Sigmoid colon (tissue), 7 donors: ENCODE data around the gene SPTLC1. TPM values are rescaled to one million over a fixed set of nuclear protein-coding genes. Genes with fewer than 3 reads are reported as not detected.

ENCODE experiments used
- DNase-seq: peaks from one replicate; pipeline ENCODE4 v3.0.0-alpha.2; 2019
- H3K27ac ChIP-seq, 4 donors: fragments of 200-600 bp; sonication (generic); one replicate each; pipeline ENCODE4 v1.5.1; 2016 to 2019; ENCODE audit warnings: mild to moderate bottlenecking in 1 of 4
- H3K27me3 ChIP-seq, 3 donors: fragments of 200-600 bp; sonication (generic); one replicate each; pipeline ENCODE4 v1.5.1; 2019; ENCODE audit warnings: mild to moderate bottlenecking in 1 of 3
- H3K36me3 ChIP-seq, 4 donors: fragments of 200-600 bp; sonication (generic); one replicate each; pipeline ENCODE4 v1.5.1; 2016 to 2019
- H3K4me1 ChIP-seq, 4 donors: fragments of 200-600 bp; sonication (generic); one replicate each; pipeline ENCODE4 v1.5.1; 2017 to 2019
- H3K4me3 ChIP-seq, 4 donors: fragments of 200-600 bp; sonication (generic); one replicate each; pipeline ENCODE4 v1.5.1; 2017 to 2019; ENCODE audit warnings: mild to moderate bottlenecking in 2 of 4, moderate library complexity in 1 of 4
- H3K9me3 ChIP-seq, 4 donors: fragments of 200-600 bp in 3 of 4; sonication (generic) in 3 of 4; one replicate each; pipeline versions ENCODE4 v1.5.1 to v1.6.1; 2013 to 2019
- CTCF ChIP-seq, 4 experiments: fragments of 450-650 bp in 3 of 4; fragments of 200-600 bp in 1 of 4; IDR thresholded peaks; one replicate each; pipeline ENCODE4 v1.5.1; 2016 to 2019; ENCODE audit warnings: antibody characterized with exemption in 4 of 4, mild to moderate bottlenecking in 3 of 4, moderate library complexity in 2 of 4
- EP300 ChIP-seq, 4 donors: sonication (generic); formaldehyde crosslinking; IDR thresholded peaks; one replicate each; pipeline ENCODE4 v1.6.1; 2017; ENCODE audit warnings: antibody characterized with exemption in 4 of 4
- POLR2A ChIP-seq, 2 donors: fragments of 450-650 bp; IDR thresholded peaks; one replicate each; pipeline ENCODE4 v1.6.1; 2016; ENCODE audit warnings: antibody characterized with exemption in 2 of 2, mild to moderate bottlenecking in 2 of 2, moderate library complexity in 2 of 2
- POLR2AphosphoS5 ChIP-seq, 4 donors: sonication (generic); formaldehyde crosslinking; IDR thresholded peaks; one replicate each; pipeline ENCODE4 v1.6.1; 2017; ENCODE audit warnings: antibody characterized with exemption in 4 of 4
- WGBS, 2 donors: extraction: QIAGEN DNeasy Blood & Tissue Kit; methylation state at CpG; one replicate each; pipeline ENCODE4 v1.1.7; 2013; 5-methylcytosine and 5-hydroxymethylcytosine counted together
- intact Hi-C: fragments of 100-400 bp; cut with DNase I; formaldehyde crosslinking; loops from one replicate; pipeline ENCODE4 v1.15.1; 2023
- polyA plus RNA-seq, 3 donors: library from polyadenylated mRNA; stranded (reverse); fragments of 200-250 nt; gene quantifications; one replicate each; pipeline ENCODE4 v1.2.3, GENCODE V29; 2013
- total RNA-seq, 4 donors: library from RNA; depleted of rRNA; stranded (reverse); fragments of >200 nt; gene quantifications; one replicate each; pipeline ENCODE4 v1.1.0, GENCODE V29; 2016
- donor health status: healthy with polysubstance abuse.
- donor health status: Bipolar disorder and iron deficiency.
- donor health status: healthy.

SPTLC1 gene
- total and polyA plus RNA-seq, 7 donors: 10.2 to 75.4 (median 55.0) TPM

- H3K4me3 ChIP-seq: no peak overlapping the region
- TF ChIP-seq CTCF (IDR thresholded peaks at IDR 0.05) (no peak), EP300 (IDR thresholded peaks at IDR 0.05) (no peak), POLR2A (IDR thresholded peaks at IDR 0.05) (no peak), POLR2AphosphoS5 (IDR thresholded peaks at IDR 0.05) (no peak)
- intact Hi-C loops: no loop called here
- peaks cover 0 to 4% (median 0%) of the 10 kb centered on the region in 4 donors for H3K9me3 ChIP-seq
- DNase-seq: no peak
- no peak overlapping the region for H3K27ac ChIP-seq
- H3K27me3 ChIP-seq: no peaks in the 10 kb centered on the region
- peaks cover 0 to 83% (median 31%) of the 10 kb centered on the region in 4 donors for H3K36me3 ChIP-seq
- H3K4me1 ChIP-seq: no peaks in the 10 kb centered on the region
- WGBS, 2 donors: 78 to 87% methylated on average over 3 of the region's 3 CpGs
These were observed 68.5 kb downstream of the SPTLC1 start for GRCh38 chr9:92046676-92047075.

- H3K27ac ChIP-seq: no peak overlapping the region
These were observed 70.3 kb downstream of the SPTLC1 start for GRCh38 chr9:92044936-92045335.

GRCh38 chr9:92043002-92043401 is 72.2 kb downstream of the SPTLC1 start:
- no peak for DNase-seq
- peaks cover 0 to 71% (median 29%) of the 10 kb centered on the region in 4 donors for H3K36me3 ChIP-seq
- intact Hi-C loops: no loop called here
- no peaks in the 10 kb centered on the region for H3K27me3 ChIP-seq
- H3K9me3 ChIP-seq: peaks cover 0 to 4% (median 0%) of the 10 kb centered on the region in 4 donors
- H3K4me3 ChIP-seq: no peak overlapping the region
- WGBS, 2 donors: 97% methylated on average over 3 of the region's 3 CpGs
- H3K4me1 ChIP-seq: peaks cover 0 to 10% (median 8%) of the 10 kb centered on the region in 4 donors
- no peak overlapping the region for H3K27ac ChIP-seq
- TF ChIP-seq POLR2A (IDR thresholded peaks at IDR 0.05) (no peak), CTCF (IDR thresholded peaks at IDR 0.05) (no peak), POLR2AphosphoS5 (IDR thresholded peaks at IDR 0.05) (no peak)

More at GRCh38 chr9:92044936-92045335, 70.3 kb downstream of the SPTLC1 start:
- H3K27me3 ChIP-seq: no peaks in the 10 kb centered on the region
- no peak for DNase-seq
- no peak overlapping the region for H3K4me3 ChIP-seq
- TF ChIP-seq CTCF (IDR thresholded peaks at IDR 0.05) (no peak), EP300 (IDR thresholded peaks at IDR 0.05) (no peak), POLR2AphosphoS5 (IDR thresholded peaks at IDR 0.05) (no peak), POLR2A (IDR thresholded peaks at IDR 0.05) (no peak)
- peaks cover 0 to 4% (median 0%) of the 10 kb centered on the region in 4 donors for H3K9me3 ChIP-seq
- no peaks in the 10 kb centered on the region for H3K4me1 ChIP-seq
- WGBS, 2 donors: 91 to 98% methylated on average over 2 of the region's 2 CpGs
- H3K36me3 ChIP-seq: peaks cover 0 to 87% (median 31%) of the 10 kb centered on the region in 4 donors
- intact Hi-C loops: no loop called here

GRCh38 chr9:92042260-92042659 is 73.0 kb downstream of the SPTLC1 start:
- H3K9me3 ChIP-seq: peaks cover 0 to 4% (median 0%) of the 10 kb centered on the region in 4 donors

More at GRCh38 chr9:92042260-92042659, 73.0 kb downstream of the SPTLC1 start:
- Histone ChIP-seq H3K4me1 (peaks cover 0 to 18% (median 15%) of the 10 kb centered on the region in 4 donors), H3K27me3 (no peaks in the 10 kb centered on the region), H3K27ac (no peak overlapping the region), H3K4me3 (no peak overlapping the region), H3K36me3 (peaks cover 0 to 67% (median 29%) of the 10 kb centered on the region in 4 donors)
- DNase-seq: no peak
- WGBS, 2 donors: 98% methylated on average over 1 of the region's 1 CpG
- intact Hi-C loops: no loop called here
- TF ChIP-seq EP300 (IDR thresholded peaks at IDR 0.05) (no peak), POLR2A (IDR thresholded peaks at IDR 0.05) (no peak), POLR2AphosphoS5 (IDR thresholded peaks at IDR 0.05) (no peak), CTCF (IDR thresholded peaks at IDR 0.05) (no peak)
